ENCODE measurements around the gene CALHM4.

DNA sequence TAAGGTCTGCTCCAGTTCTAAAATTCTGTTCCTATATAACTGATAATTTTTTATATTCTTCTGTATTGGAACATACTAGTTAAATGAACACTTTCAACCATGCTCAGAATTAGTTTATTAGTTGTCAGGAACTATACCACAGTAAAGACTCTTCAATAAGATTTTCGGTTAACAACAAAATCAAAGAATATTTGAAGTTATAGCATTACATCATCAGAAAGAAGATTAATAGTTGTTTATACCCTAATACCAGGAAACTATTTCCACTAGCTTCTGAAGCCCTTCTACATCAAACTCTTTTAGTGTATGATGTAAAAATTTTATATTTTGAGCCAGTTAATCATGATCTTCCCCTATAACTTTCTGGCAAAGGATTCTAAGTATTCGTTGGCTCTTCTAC is 6.6 kb downstream of the CALHM4 start:
- TF ChIP-seq, protein P1, sequence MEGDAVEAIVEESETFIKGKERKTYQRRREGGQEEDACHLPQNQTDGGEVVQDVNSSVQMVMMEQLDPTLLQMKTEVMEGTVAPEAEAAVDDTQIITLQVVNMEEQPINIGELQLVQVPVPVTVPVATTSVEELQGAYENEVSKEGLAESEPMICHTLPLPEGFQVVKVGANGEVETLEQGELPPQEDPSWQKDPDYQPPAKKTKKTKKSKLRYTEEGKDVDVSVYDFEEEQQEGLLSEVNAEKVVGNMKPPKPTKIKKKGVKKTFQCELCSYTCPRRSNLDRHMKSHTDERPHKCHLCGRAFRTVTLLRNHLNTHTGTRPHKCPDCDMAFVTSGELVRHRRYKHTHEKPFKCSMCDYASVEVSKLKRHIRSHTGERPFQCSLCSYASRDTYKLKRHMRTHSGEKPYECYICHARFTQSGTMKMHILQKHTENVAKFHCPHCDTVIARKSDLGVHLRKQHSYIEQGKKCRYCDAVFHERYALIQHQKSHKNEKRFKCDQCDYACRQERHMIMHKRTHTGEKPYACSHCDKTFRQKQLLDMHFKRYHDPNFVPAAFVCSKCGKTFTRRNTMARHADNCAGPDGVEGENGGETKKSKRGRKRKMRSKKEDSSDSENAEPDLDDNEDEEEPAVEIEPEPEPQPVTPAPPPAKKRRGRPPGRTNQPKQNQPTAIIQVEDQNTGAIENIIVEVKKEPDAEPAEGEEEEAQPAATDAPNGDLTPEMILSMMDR (IDR thresholded peaks at IDR 0.05) = no peak
- TF ChIP-seq POLR2A (IDR thresholded peaks at IDR 0.05) = no peak
- TF ChIP-seq POLR2AphosphoS5 (IDR thresholded peaks at IDR 0.05) = no peak

Data from breast epithelium (tissue), 3 donors.